Liver (tissue), 9 donors: Measurements from ENCODE around the gene FEV. TPM values are rescaled to one million over a fixed set of nuclear protein-coding genes. Genes with fewer than 3 reads are reported as not detected.

Source experiments
- DNase-seq: peaks from one replicate; pipeline ENCODE4 v3.0.0-alpha.2; 2017; ENCODE audit warnings: low spot score
- H3K27ac ChIP-seq, 2 donors: one replicate each; pipeline ENCODE4 v1.7.0; 2013; ENCODE audit warnings: inconsistent platforms in 2 of 2, low read length in 2 of 2, control low read depth in 1 of 2, low read depth in 1 of 2, mild to moderate bottlenecking in 1 of 2
- H3K27me3 ChIP-seq, 4 donors: one replicate each; pipeline versions ENCODE4 v1.6.1 to v1.7.0; 2013; ENCODE audit warnings: low read length in 3 of 4, inconsistent platforms in 1 of 4, mild to moderate bottlenecking in 1 of 4, moderate library complexity in 1 of 4; ENCODE audit not compliant: control insufficient read depth in 4 of 4, insufficient read depth in 4 of 4
- H3K36me3 ChIP-seq, 4 donors: one replicate each; pipeline versions ENCODE4 v1.6.1 to v1.7.0; 2013; ENCODE audit warnings: low read length in 3 of 4, mild to moderate bottlenecking in 3 of 4, low read depth in 1 of 4, moderate library complexity in 1 of 4; ENCODE audit not compliant: control insufficient read depth in 4 of 4, insufficient read depth in 3 of 4
- H3K4me1 ChIP-seq, 4 donors: one replicate each; pipeline versions ENCODE4 v1.6.1 to v1.7.0; 2013; ENCODE audit warnings: low read length in 3 of 4, mild to moderate bottlenecking in 3 of 4, moderate library complexity in 1 of 4; ENCODE audit not compliant: control insufficient read depth in 4 of 4, insufficient read depth in 4 of 4
- H3K4me3 ChIP-seq, 3 donors: one replicate each; pipeline versions ENCODE4 v1.6.1 to v1.7.0; 2013; ENCODE audit warnings: low read length in 3 of 3, control low read depth in 1 of 3, low read depth in 1 of 3, mild to moderate bottlenecking in 1 of 3
- H3K9ac ChIP-seq, 2 donors: one replicate each; pipeline ENCODE4 v1.7.0; 2013; ENCODE audit warnings: low read length in 2 of 2, mild to moderate bottlenecking in 2 of 2, moderate library complexity in 2 of 2, control low read depth in 1 of 2, low read depth in 1 of 2
- H3K9me3 ChIP-seq, 4 donors: one replicate each; pipeline versions ENCODE4 v1.6.1 to v1.7.0; 2013; ENCODE audit warnings: low read length in 3 of 4; ENCODE audit not compliant: control insufficient read depth in 4 of 4
- ATF3 ChIP-seq: IDR thresholded peaks from 2 replicates; pipeline ENCODE4 v1.6.1; 2016; ENCODE audit warnings: antibody characterized with exemption
- EGR1 ChIP-seq, 2 donors: IDR thresholded peaks; 2 replicates each; pipeline ENCODE4 v1.6.1; 2016 to 2018; ENCODE audit warnings: antibody characterized with exemption in 2 of 2, low read depth in 2 of 2
- FOXA2 ChIP-seq: IDR thresholded peaks from 2 replicates; pipeline ENCODE4 v1.6.1; 2016; ENCODE audit warnings: antibody characterized with exemption
- GABPA ChIP-seq, 2 donors: IDR thresholded peaks in 1 of 2; conservative IDR thresholded peaks in 1 of 2; 2 replicates each; pipeline ENCODE4 v1.6.1; 2016; ENCODE audit warnings: antibody characterized with exemption in 2 of 2, mild to moderate bottlenecking in 1 of 2, moderate library complexity in 1 of 2
- HNF4A ChIP-seq, 2 donors: conservative IDR thresholded peaks; 2 replicates each; pipeline ENCODE4 v1.6.1; 2016; ENCODE audit warnings: antibody characterized with exemption in 2 of 2, mild to moderate bottlenecking in 2 of 2
- HNF4G ChIP-seq: IDR thresholded peaks from 2 replicates; pipeline ENCODE4 v1.6.1; 2016; ENCODE audit warnings: antibody characterized with exemption
- JUND ChIP-seq, 2 donors: IDR thresholded peaks; 2 replicates each; pipeline ENCODE4 v1.6.1; 2016; ENCODE audit warnings: antibody characterized with exemption in 2 of 2
- RAD21 ChIP-seq, 2 donors: IDR thresholded peaks; 2 replicates each; pipeline ENCODE4 v1.6.1; 2016; ENCODE audit warnings: antibody characterized with exemption in 2 of 2, mild to moderate bottlenecking in 2 of 2
- RXRA ChIP-seq, 2 donors: IDR thresholded peaks; 2 replicates each; pipeline ENCODE4 v1.6.1; 2017 to 2018; ENCODE audit warnings: antibody characterized with exemption in 2 of 2, mild to moderate bottlenecking in 1 of 2
- SP1 ChIP-seq: IDR thresholded peaks from 2 replicates; pipeline ENCODE4 v1.6.1; 2018; ENCODE audit warnings: antibody characterized with exemption, mild to moderate bottlenecking
- YY1 ChIP-seq: IDR thresholded peaks from 2 replicates; pipeline ENCODE4 v1.6.1; 2016; ENCODE audit warnings: antibody characterized with exemption, mild to moderate bottlenecking
- WGBS: extraction: QIAGEN DNeasy Blood & Tissue Kit; methylation state at CpG from one replicate; pipeline ENCODE4 v1.1.7; 2013; 5-methylcytosine and 5-hydroxymethylcytosine counted together
- polyA plus RNA-seq, 2 donors: library from polyadenylated mRNA; stranded (reverse) in 1 of 2; unstranded in 1 of 2; fragments of 200-250 nt in 1 of 2; fragments of >200 nt in 1 of 2; fragmentation: Nextera tagmentation in 1 of 2; extraction: Ambion mirVana in 1 of 2; gene quantifications; one replicate each; pipeline versions ENCODE4 v1.2.1 to v1.2.3, GENCODE V29; 2013 to 2015
- total RNA-seq, 2 donors: library from RNA; depleted of rRNA; stranded (reverse); fragments of >200 nt; gene quantifications; one replicate each; pipeline ENCODE4 v1.2.3, GENCODE V29; 2014
- TF ChIP-seq, protein P1 (sequence below): fragments of 150-350 bp; IDR thresholded peaks from 2 replicates; pipeline ENCODE4 v1.5.1; 2017; ENCODE audit warnings: improper control_type of control experiment, low read depth, low read length; ENCODE audit not compliant: missing input control
- TF ChIP-seq, protein P2 (sequence below): IDR thresholded peaks from 2 replicates; pipeline ENCODE4 v1.6.1; 2016; ENCODE audit warnings: antibody characterized with exemption, mild to moderate bottlenecking
- TF ChIP-seq, protein P3 (sequence below): IDR thresholded peaks from 2 replicates; pipeline ENCODE4 v1.6.1; 2016; ENCODE audit warnings: antibody characterized with exemption
- TF ChIP-seq, protein P4 (sequence below): IDR thresholded peaks from 2 replicates; pipeline ENCODE4 v1.6.1; 2016; ENCODE audit warnings: antibody characterized with exemption
- donor health status: healthy.
- donor health status: healthy.
- donor health status: healthy.
- donor health status: healthy.
- donor health status: healthy.

FEV gene
- total and polyA plus RNA-seq, 4 donors: not detected

GRCh38 chr2:218995972-218996711 lies 11.2 kb upstream of the FEV start:
- Histone ChIP-seq H3K9me3 (no peaks in the 10 kb centered on the region), H3K9ac (peak overlapping the region in 1 of 2 donors; percentile 33), H3K4me3 (peak overlapping the region in 2 of 3 donors; percentile 25 to 58), H3K36me3 (no peaks in the 10 kb centered on the region), H3K27ac (peak overlapping the region; percentile 67 to 69), H3K27me3 (peaks cover 5 to 14% (median 9%) of the 10 kb centered on the region in 4 donors), H3K4me1 (peaks cover 11 to 39% (median 24%) of the 10 kb centered on the region in 4 donors)
- WGBS: 6% methylated on average over 43 of the region's 43 CpGs
- peak; percentile 85 for DNase-seq
- TF ChIP-seq SP1 (peak; percentile 41), RAD21 (IDR thresholded peaks at IDR 0.05) (peak; percentile 90 to 95), EGR1 (IDR thresholded peaks at IDR 0.05; ENCODE audit: low read depth in 2 of 2) (no peak), JUND (IDR thresholded peaks at IDR 0.05) (no peak)
- TF ChIP-seq, protein P1, sequence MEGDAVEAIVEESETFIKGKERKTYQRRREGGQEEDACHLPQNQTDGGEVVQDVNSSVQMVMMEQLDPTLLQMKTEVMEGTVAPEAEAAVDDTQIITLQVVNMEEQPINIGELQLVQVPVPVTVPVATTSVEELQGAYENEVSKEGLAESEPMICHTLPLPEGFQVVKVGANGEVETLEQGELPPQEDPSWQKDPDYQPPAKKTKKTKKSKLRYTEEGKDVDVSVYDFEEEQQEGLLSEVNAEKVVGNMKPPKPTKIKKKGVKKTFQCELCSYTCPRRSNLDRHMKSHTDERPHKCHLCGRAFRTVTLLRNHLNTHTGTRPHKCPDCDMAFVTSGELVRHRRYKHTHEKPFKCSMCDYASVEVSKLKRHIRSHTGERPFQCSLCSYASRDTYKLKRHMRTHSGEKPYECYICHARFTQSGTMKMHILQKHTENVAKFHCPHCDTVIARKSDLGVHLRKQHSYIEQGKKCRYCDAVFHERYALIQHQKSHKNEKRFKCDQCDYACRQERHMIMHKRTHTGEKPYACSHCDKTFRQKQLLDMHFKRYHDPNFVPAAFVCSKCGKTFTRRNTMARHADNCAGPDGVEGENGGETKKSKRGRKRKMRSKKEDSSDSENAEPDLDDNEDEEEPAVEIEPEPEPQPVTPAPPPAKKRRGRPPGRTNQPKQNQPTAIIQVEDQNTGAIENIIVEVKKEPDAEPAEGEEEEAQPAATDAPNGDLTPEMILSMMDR: peak; percentile 87

DNA sequence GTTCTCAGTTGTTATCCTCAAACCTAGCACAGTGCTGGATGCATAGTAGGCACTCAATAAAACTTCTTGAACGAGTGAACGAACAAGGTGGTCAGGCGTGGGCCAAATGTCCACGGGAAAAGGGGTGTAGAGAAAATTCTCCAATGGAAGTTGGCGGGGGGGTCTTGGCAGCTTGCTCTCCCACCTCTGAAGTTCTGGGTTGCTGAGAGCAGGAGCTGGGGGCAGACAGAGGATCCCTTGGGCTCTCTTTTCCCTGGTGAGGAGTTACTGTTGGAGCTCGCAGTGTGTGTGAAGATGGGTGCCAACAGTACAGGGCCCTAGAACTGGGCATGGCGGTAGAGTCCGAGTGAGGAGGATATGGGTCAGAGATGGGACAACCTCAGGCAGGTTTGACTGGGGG lies 10.6 kb upstream of the FEV start:
- WGBS: 20% methylated on average over 8 of the region's 8 CpGs

More for the DNA sequence above, 10.6 kb upstream of the FEV start:
- DNase-seq: no peak
- H3K9me3 ChIP-seq: no peaks in the 10 kb centered on the region
- no peak for TF ChIP-seq GABPA (IDR thresholded peaks at IDR 0.05 in 1 of 2, conservative IDR thresholded peaks at IDR 0.05 in 1 of 2)
- TF ChIP-seq EGR1 (IDR thresholded peaks at IDR 0.05; ENCODE audit: low read depth in 2 of 2): no peak
- TF ChIP-seq FOXA2: no peak
- TF ChIP-seq, protein P2, sequence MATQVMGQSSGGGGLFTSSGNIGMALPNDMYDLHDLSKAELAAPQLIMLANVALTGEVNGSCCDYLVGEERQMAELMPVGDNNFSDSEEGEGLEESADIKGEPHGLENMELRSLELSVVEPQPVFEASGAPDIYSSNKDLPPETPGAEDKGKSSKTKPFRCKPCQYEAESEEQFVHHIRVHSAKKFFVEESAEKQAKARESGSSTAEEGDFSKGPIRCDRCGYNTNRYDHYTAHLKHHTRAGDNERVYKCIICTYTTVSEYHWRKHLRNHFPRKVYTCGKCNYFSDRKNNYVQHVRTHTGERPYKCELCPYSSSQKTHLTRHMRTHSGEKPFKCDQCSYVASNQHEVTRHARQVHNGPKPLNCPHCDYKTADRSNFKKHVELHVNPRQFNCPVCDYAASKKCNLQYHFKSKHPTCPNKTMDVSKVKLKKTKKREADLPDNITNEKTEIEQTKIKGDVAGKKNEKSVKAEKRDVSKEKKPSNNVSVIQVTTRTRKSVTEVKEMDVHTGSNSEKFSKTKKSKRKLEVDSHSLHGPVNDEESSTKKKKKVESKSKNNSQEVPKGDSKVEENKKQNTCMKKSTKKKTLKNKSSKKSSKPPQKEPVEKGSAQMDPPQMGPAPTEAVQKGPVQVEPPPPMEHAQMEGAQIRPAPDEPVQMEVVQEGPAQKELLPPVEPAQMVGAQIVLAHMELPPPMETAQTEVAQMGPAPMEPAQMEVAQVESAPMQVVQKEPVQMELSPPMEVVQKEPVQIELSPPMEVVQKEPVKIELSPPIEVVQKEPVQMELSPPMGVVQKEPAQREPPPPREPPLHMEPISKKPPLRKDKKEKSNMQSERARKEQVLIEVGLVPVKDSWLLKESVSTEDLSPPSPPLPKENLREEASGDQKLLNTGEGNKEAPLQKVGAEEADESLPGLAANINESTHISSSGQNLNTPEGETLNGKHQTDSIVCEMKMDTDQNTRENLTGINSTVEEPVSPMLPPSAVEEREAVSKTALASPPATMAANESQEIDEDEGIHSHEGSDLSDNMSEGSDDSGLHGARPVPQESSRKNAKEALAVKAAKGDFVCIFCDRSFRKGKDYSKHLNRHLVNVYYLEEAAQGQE: no peak
- TF ChIP-seq ATF3: no peak
- no peak for TF ChIP-seq YY1
- TF ChIP-seq, protein P3, sequence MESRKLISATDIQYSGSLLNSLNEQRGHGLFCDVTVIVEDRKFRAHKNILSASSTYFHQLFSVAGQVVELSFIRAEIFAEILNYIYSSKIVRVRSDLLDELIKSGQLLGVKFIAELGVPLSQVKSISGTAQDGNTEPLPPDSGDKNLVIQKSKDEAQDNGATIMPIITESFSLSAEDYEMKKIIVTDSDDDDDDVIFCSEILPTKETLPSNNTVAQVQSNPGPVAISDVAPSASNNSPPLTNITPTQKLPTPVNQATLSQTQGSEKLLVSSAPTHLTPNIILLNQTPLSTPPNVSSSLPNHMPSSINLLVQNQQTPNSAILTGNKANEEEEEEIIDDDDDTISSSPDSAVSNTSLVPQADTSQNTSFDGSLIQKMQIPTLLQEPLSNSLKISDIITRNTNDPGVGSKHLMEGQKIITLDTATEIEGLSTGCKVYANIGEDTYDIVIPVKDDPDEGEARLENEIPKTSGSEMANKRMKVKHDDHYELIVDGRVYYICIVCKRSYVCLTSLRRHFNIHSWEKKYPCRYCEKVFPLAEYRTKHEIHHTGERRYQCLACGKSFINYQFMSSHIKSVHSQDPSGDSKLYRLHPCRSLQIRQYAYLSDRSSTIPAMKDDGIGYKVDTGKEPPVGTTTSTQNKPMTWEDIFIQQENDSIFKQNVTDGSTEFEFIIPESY: no peak
- TF ChIP-seq, protein P1: no peak
- TF ChIP-seq JUND (IDR thresholded peaks at IDR 0.05): no peak
- TF ChIP-seq RAD21 (IDR thresholded peaks at IDR 0.05): no peak
- no peak for TF ChIP-seq HNF4G
- TF ChIP-seq, protein P4, sequence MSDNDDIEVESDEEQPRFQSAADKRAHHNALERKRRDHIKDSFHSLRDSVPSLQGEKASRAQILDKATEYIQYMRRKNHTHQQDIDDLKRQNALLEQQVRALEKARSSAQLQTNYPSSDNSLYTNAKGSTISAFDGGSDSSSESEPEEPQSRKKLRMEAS: no peak
- TF ChIP-seq RXRA (IDR thresholded peaks at IDR 0.05): no peak
- TF ChIP-seq SP1: no peak
- no peak for TF ChIP-seq HNF4A (conservative IDR thresholded peaks at IDR 0.05)
- H3K27ac ChIP-seq: no peak overlapping the region
- no peaks in the 10 kb centered on the region for H3K36me3 ChIP-seq
- peaks cover 11 to 33% (median 21%) of the 10 kb centered on the region in 4 donors for H3K4me1 ChIP-seq
- H3K4me3 ChIP-seq: no peak overlapping the region
- H3K27me3 ChIP-seq: peaks cover 6 to 15% (median 11%) of the 10 kb centered on the region in 4 donors
- no peak overlapping the region for H3K9ac ChIP-seq
